Right lobe of liver (tissue), 4 donors: Measurements from ENCODE around the gene TMEM98.

Source experiments
- POLR2A ChIP-seq: fragments of 450-650 bp; IDR thresholded peaks from one replicate; pipeline ENCODE4 v1.6.1; 2017; ENCODE audit warnings: antibody characterized with exemption, mild to moderate bottlenecking
- TF ChIP-seq, protein P1 (sequence below), 4 donors: fragments of 200-600 bp in 3 of 4; fragments of 450-650 bp in 1 of 4; IDR thresholded peaks; one replicate each; pipeline versions ENCODE4 v1.5.1 to v1.8.0; 2016 to 2022; ENCODE audit warnings: antibody characterized with exemption in 4 of 4, mild to moderate bottlenecking in 2 of 4
- donor health status: DM: no; HTN: no; CAD: no.
- donor health status: DM: no; HTN: no; CAD: no.
- donor health status: DM: no; HTN: yes; CAD: no.

DNA sequence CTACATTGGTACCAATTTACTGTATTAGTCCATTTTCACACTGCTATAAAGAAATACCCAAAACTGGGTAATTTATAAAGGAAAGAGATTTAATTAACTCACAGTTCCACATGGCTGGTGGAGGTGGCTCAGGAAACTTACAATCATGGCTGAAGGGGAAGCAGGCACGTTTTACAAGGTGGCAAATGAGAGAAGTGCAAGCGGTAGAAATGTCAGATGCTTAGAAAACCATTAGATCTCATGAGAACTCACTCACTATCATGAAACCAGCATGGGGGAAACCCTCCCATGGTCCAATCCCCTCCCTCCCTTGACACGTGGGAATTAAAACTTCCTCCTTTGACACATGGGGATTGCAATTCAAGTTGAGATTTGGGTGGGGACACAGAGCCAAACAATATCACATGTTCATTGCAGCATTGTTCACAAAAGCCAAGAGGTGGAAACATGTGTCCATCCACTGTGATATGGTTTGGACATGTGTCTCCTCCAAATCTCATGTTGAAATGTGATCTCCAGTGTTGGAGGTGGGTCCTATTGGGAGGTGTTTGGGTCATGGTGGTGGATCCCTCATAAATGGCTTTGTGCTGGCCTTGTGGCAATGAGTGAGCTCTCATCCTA lies 60.6 kb downstream of the TMEM98 start:
- TF ChIP-seq, protein P1, sequence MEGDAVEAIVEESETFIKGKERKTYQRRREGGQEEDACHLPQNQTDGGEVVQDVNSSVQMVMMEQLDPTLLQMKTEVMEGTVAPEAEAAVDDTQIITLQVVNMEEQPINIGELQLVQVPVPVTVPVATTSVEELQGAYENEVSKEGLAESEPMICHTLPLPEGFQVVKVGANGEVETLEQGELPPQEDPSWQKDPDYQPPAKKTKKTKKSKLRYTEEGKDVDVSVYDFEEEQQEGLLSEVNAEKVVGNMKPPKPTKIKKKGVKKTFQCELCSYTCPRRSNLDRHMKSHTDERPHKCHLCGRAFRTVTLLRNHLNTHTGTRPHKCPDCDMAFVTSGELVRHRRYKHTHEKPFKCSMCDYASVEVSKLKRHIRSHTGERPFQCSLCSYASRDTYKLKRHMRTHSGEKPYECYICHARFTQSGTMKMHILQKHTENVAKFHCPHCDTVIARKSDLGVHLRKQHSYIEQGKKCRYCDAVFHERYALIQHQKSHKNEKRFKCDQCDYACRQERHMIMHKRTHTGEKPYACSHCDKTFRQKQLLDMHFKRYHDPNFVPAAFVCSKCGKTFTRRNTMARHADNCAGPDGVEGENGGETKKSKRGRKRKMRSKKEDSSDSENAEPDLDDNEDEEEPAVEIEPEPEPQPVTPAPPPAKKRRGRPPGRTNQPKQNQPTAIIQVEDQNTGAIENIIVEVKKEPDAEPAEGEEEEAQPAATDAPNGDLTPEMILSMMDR (IDR thresholded peaks at IDR 0.05), result no peak
- no peak for TF ChIP-seq POLR2A
